ENCODE results near the gene KRT78.

Gene KRT78

GRCh38 chr12:52811191-52812072 lies 37.4 kb downstream of the KRT78 start:
- TF ChIP-seq, protein P1, sequence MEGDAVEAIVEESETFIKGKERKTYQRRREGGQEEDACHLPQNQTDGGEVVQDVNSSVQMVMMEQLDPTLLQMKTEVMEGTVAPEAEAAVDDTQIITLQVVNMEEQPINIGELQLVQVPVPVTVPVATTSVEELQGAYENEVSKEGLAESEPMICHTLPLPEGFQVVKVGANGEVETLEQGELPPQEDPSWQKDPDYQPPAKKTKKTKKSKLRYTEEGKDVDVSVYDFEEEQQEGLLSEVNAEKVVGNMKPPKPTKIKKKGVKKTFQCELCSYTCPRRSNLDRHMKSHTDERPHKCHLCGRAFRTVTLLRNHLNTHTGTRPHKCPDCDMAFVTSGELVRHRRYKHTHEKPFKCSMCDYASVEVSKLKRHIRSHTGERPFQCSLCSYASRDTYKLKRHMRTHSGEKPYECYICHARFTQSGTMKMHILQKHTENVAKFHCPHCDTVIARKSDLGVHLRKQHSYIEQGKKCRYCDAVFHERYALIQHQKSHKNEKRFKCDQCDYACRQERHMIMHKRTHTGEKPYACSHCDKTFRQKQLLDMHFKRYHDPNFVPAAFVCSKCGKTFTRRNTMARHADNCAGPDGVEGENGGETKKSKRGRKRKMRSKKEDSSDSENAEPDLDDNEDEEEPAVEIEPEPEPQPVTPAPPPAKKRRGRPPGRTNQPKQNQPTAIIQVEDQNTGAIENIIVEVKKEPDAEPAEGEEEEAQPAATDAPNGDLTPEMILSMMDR (IDR thresholded peaks at IDR 0.05; ENCODE audit: low read depth, low read length, poor library complexity, severe bottlenecking), result no peak
- TF ChIP-seq EZH2phosphoT487 (IDR thresholded peaks at IDR 0.05; ENCODE audit: borderline replicate concordance, low read length), result no peak

DNA sequence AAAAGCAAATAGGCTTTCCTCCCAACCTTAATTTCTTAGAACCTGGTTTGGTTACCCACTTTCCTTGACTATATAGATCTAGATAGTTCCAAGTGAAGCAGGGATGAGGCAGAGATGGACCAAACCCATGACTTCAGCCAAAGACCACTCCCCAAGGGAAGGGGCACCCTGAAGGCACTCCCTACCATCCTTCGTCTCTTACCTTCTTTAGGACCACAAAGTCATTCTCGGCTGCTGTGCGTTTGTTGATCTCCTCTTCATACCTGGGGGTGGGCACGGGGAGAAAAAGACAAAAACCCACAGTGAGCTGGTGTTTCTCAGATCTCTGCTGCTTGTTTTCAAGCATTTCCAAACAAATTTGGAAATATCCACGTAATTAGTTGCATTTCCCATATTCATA lies 38.2 kb downstream of the KRT78 start:
- Histone ChIP-seq H3K27me3 (ENCODE audit: control insufficient read depth, low read length) (no peaks in the 10 kb centered on the region), H3K9me3 (ENCODE audit: control insufficient read depth, insufficient read depth, low read length) (no peaks in the 10 kb centered on the region), H3K4me3 (ENCODE audit: low read length) (no peak overlapping the region), H3F3A (ENCODE audit: control insufficient read depth, insufficient read depth) (no peaks in the 10 kb centered on the region), H3K4me1 (ENCODE audit: control insufficient read depth, low read length) (no peaks in the 10 kb centered on the region), H3K79me2 (ENCODE audit: control insufficient read depth, low read length) (no peaks in the 10 kb centered on the region), H4K20me1 (ENCODE audit: control insufficient read depth, insufficient read depth, low read depth, low read length) (no peaks in the 10 kb centered on the region), H3K4me2 (ENCODE audit: low read length) (no peak overlapping the region), H3K36me3 (ENCODE audit: control insufficient read depth, low read length) (no peaks in the 10 kb centered on the region), H3K9me2 (replicated peaks; ENCODE audit: control insufficient read depth, low read length) (no peaks in the 10 kb centered on the region), H3K27ac (ENCODE audit: low read depth, low read length) (no peak overlapping the region)
- TF ChIP-seq, protein P1 (IDR thresholded peaks at IDR 0.05; ENCODE audit: low read depth, low read length, poor library complexity, severe bottlenecking), result no peak
- TF ChIP-seq EZH2phosphoT487 (IDR thresholded peaks at IDR 0.05; ENCODE audit: borderline replicate concordance, low read length), result no peak

More at GRCh38 chr12:52811191-52812072, 37.4 kb downstream of the KRT78 start:
- no peak overlapping the region for H3K4me3 ChIP-seq (ENCODE audit: low read length)
- H3K27me3 ChIP-seq (ENCODE audit: control insufficient read depth, low read length), result no peaks in the 10 kb centered on the region
- H3K79me2 ChIP-seq (ENCODE audit: control insufficient read depth, low read length), result no peaks in the 10 kb centered on the region
- H3K4me2 ChIP-seq (ENCODE audit: low read length), result no peak overlapping the region
- no peak overlapping the region for H3K27ac ChIP-seq (ENCODE audit: low read depth, low read length)
- H4K20me1 ChIP-seq (ENCODE audit: control insufficient read depth, insufficient read depth, low read depth, low read length), result no peaks in the 10 kb centered on the region
- no peaks in the 10 kb centered on the region for H3F3A ChIP-seq (ENCODE audit: control insufficient read depth, insufficient read depth)
- H3K4me1 ChIP-seq (ENCODE audit: control insufficient read depth, low read length), result no peaks in the 10 kb centered on the region
- no peaks in the 10 kb centered on the region for H3K9me3 ChIP-seq (ENCODE audit: control insufficient read depth, insufficient read depth, low read length)
- H3K9me2 ChIP-seq (replicated peaks; ENCODE audit: control insufficient read depth, low read length), result no peaks in the 10 kb centered on the region
- no peaks in the 10 kb centered on the region for H3K36me3 ChIP-seq (ENCODE audit: control insufficient read depth, low read length)

DNA sequence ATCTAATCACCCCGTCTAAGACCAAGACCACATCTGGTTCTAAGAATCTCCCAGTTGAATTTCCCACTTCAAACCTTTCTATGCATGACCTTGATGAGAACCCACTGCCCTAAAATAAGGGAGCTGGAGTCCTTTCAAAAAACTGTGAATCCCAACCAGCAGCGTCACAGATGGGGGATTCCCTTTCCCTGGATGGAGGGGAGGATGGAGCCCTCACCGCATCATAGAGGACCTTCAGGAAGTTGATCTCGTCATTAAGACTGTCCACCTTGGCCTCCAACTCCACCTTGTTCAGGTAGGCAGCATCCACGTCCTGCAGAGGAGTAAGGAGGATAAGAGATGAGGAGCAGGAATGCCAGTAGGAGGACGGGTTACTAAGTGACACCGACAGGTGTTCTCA lies 39.6 kb downstream of the KRT78 start:
- Histone ChIP-seq H4K20me1 (ENCODE audit: control insufficient read depth, insufficient read depth, low read depth, low read length) (no peaks in the 10 kb centered on the region), H3K4me3 (ENCODE audit: low read length) (no peak overlapping the region), H3K79me2 (ENCODE audit: control insufficient read depth, low read length) (no peaks in the 10 kb centered on the region), H3K4me2 (ENCODE audit: low read length) (no peak overlapping the region), H3K9me2 (replicated peaks; ENCODE audit: control insufficient read depth, low read length) (no peaks in the 10 kb centered on the region), H3K36me3 (ENCODE audit: control insufficient read depth, low read length) (no peaks in the 10 kb centered on the region), H3K27ac (ENCODE audit: low read depth, low read length) (no peak overlapping the region), H3K4me1 (ENCODE audit: control insufficient read depth, low read length) (no peaks in the 10 kb centered on the region), H3K9me3 (ENCODE audit: control insufficient read depth, insufficient read depth, low read length) (no peaks in the 10 kb centered on the region), H3F3A (ENCODE audit: control insufficient read depth, insufficient read depth) (no peaks in the 10 kb centered on the region), H3K27me3 (ENCODE audit: control insufficient read depth, low read length) (no peaks in the 10 kb centered on the region)
- TF ChIP-seq EZH2phosphoT487 (IDR thresholded peaks at IDR 0.05; ENCODE audit: borderline replicate concordance, low read length), result no peak

GRCh38 chr12:52808573-52809160 lies 40.1 kb downstream of the KRT78 start:
- no peaks in the 10 kb centered on the region for H3K4me1 ChIP-seq (ENCODE audit: control insufficient read depth, low read length)
- TF ChIP-seq, protein P1 (IDR thresholded peaks at IDR 0.05; ENCODE audit: low read depth, low read length, poor library complexity, severe bottlenecking), result no peak
- TF ChIP-seq EZH2phosphoT487 (IDR thresholded peaks at IDR 0.05; ENCODE audit: borderline replicate concordance, low read length), result no peak
- H3K27ac ChIP-seq (ENCODE audit: low read depth, low read length), result no peak overlapping the region
- H3K27me3 ChIP-seq (ENCODE audit: control insufficient read depth, low read length), result no peaks in the 10 kb centered on the region
- no peaks in the 10 kb centered on the region for H4K20me1 ChIP-seq (ENCODE audit: control insufficient read depth, insufficient read depth, low read depth, low read length)
- H3F3A ChIP-seq (ENCODE audit: control insufficient read depth, insufficient read depth), result no peaks in the 10 kb centered on the region
- H3K9me3 ChIP-seq (ENCODE audit: control insufficient read depth, insufficient read depth, low read length), result no peaks in the 10 kb centered on the region
- H3K79me2 ChIP-seq (ENCODE audit: control insufficient read depth, low read length), result no peaks in the 10 kb centered on the region
- no peaks in the 10 kb centered on the region for H3K9me2 ChIP-seq (replicated peaks; ENCODE audit: control insufficient read depth, low read length)
- H3K4me3 ChIP-seq (ENCODE audit: low read length), result no peak overlapping the region
- H3K36me3 ChIP-seq (ENCODE audit: control insufficient read depth, low read length), result no peaks in the 10 kb centered on the region
- H3K4me2 ChIP-seq (ENCODE audit: low read length), result no peak overlapping the region
